Activated CD4-positive, alpha-beta T cell treated with anti-CD3 and anti-CD28 coated beads, Interleukin-2, amount 50 U/mL, for 1 hour (primary cell): Measurements from ENCODE around the gene SPAG9.

ENCODE experiments used
- DNase-seq: peaks from one replicate; pipeline ENCODE4 v3.0.0-alpha.2; 2020

Gene SPAG9

GRCh38 chr17:50934672-50935220 lies 185.9 kb downstream of the SPAG9 start:
- DNase-seq: no peak

GRCh38 chr17:50934161-50934560 lies 186.5 kb downstream of the SPAG9 start:
- no peak for DNase-seq

GRCh38 chr17:50931144-50931908 lies 189.3 kb downstream of the SPAG9 start:
- peak; percentile 40 for DNase-seq

DNA sequence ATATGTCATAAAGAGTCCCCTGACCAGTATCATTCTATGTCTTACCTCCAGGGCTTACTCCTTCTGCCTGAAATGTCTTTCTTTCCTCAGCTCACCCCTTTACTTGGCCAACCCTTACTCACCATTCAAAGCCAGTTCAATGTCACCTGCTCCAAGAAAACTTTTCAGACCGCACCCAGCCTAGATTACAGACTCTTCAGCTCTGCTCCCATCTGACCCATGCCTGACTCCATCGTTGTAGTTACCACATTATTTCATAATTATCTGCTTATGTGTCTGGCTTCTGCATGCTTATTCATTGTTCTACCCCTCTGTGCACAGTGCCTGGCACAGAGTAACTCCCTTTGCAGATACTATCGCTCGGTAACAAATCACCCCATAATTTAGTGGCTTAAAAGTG lies 192.0 kb downstream of the SPAG9 start:
- no peak for DNase-seq

DNA sequence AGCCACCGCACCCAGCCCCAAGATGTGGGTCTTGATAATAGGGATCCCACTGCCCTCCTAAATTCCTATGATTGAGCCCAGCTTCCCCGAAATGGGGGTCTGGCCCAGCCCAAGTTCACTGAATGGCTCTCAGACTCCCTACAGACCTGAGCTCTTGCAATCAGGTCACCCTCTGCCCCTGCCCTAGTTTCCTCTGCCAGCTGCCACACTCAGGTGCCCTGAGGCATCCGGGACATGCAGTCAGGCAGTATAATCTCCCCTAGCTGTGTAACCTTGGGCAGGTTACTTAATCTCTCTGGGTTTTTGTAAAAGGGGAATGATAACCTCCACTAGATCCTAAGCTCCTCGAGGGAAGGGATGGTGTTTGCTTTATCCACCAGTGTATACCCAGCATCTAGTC lies 193.4 kb downstream of the SPAG9 start:
- no peak for DNase-seq

GRCh38 chr17:50926523-50926922 lies 194.1 kb downstream of the SPAG9 start:
- DNase-seq: no peak

GRCh38 chr17:50925296-50925891 lies 195.3 kb downstream of the SPAG9 start:
- no peak for DNase-seq

- no peak for DNase-seq
Measured at GRCh38 chr17:50924800-50925199, 195.9 kb downstream of the SPAG9 start.

DNA sequence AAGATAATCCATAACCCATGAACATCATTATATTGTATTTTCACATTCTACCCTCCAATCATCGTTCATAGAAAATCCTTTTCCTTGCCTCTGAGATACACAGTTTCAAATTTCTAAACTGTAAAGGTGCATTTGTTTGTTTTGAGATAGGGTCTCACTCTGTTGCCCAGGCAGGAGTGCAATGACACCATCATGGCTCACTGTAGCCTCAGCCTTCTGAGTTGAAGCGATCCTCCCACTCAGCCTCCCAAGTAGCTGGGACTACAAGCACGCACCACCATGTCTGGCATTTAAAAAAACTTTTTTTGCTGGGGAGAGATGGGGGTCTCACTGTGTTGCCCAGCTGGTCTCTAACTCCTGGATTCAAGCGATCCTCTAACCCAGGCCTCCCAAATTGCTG lies 196.4 kb downstream of the SPAG9 start:
- DNase-seq: no peak

DNA sequence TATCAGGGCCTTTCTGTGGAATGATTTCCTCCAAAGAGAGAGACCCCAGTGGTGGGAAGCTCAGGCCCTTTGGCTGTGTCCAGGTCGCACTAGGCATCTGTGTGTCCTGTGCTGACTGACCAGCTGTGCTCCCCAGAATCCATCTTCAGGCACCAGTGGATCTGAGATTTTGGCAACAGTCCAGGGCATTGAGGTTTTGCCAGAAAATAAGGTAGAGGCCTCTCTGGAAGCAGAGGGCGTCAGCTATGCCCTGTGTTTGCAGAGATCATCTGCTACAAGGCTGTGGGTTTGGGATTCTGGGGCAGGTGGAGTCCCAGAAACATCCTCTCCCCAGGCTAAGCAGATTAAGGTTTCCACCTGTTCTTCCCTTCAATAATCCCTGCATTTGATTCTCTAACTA lies 197.1 kb downstream of the SPAG9 start:
- no peak for DNase-seq

GRCh38 chr17:50922721-50923405 lies 197.8 kb downstream of the SPAG9 start:
- DNase-seq: no peak

- no peak for DNase-seq
Measured at GRCh38 chr17:50922107-50922506, 198.6 kb downstream of the SPAG9 start.

DNA sequence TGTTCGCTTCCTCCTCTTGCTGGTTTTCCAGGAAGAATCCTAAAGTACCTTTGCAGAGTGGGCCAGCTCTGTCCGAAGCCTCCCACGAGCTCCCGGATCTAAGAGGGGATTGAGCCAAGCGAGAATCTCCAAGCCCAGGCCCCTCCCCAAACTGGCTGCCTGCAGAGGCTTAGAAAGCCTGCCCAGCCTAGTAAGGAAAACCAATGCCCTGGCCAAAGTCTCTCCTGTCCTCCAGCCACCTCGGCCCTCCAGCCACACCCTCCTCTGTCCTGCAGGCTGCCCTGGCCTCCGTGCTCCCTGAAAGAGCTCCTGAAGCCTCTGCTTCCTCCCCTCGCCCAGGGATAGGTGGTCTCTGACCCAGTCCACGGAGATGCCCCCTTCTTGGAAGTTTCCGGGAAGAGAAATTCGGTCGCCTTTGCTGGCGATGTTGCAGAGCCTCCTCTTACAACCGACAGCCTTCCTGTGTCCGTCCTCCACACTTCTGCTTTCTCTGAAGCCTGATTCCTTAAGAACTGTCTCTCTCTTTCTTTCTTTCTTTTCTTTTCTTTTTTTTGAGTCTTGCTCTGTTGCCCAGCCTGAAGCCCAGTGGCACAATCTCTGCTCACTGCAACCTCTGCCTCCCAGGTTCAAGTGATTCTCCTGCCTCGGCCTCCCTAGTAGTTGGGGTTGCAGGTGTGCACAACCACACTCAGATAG lies 199.6 kb downstream of the SPAG9 start:
- no peak for DNase-seq

DNA sequence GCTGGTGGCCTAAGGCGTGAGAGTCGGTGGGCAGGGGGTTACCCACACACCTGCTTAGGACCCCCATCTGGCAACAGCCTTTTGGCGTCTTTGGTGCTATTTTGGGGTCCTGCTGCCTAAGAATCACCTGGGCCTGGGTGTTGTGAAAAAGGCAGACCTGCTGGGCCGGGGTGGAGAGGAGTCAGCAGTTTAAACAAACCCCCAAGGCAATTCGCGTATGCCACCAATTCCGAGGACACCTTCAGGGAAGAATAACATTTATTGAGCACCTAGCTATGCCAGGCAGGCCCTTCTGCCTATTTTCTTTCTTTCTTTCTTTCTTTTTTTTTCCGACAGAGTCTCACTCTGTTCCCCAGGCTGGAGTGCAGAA lies 200.6 kb downstream of the SPAG9 start:
- no peak for DNase-seq

GRCh38 chr17:50919321-50920040 lies 201.2 kb downstream of the SPAG9 start:
- DNase-seq: peak; percentile 89

DNA sequence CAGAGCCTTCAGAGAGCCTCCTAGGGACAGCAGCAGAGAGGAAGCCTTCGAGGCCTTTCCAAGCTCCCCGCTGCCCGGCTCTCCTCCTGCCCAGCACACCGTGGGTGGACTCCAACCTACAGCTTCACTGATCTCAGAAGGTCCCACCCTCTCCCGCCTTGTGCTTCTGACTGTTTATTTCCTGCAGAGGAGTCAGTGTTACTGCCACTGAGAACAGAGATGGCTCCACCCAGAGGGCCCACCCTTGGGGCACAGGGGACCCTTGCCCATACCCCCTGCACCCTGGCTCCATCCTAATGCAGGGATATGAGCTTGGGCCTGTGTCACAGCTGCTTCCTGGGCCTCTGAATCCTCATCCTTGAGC lies 201.8 kb downstream of the SPAG9 start:
- DNase-seq: peak; percentile 22

- DNase-seq: no peak
Measured at GRCh38 chr17:50918071-50918932, 202.4 kb downstream of the SPAG9 start.

GRCh38 chr17:50917418-50917743 lies 203.3 kb downstream of the SPAG9 start:
- no peak for DNase-seq

DNA sequence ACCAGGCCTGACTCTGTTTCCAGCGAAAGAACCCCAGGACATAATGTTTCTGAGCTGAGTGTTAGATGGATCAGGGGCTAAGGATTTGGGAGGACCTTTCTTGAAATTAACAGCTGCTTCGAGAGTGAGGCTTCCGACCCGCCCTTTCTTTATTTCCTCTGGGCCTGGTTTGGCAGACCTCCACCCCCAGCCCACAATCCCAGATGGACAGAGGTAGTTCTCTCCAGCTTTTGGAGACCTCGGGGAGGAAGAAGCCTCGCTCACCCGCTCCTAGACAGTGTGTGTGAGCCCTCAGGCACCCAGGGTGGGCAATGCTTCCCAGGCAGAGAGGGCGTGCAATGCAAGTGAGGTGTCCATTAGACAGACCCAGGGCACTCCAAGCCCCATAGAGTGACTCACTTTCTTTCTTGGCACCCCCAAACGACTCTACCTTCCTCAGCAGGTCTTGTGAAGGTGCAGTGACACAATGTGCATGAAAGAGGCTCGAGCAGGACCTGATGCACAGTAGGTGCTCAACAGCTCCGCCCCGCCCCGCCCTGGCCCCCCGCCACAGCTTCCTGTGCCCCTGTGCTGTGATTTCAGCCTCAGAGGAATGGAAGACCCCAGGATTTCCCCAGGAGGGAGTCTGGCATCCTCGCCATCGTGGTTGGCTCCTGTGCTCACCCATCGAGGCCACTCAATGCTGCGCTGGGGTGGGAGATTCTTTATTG lies 203.8 kb downstream of the SPAG9 start:
- no peak for DNase-seq

DNA sequence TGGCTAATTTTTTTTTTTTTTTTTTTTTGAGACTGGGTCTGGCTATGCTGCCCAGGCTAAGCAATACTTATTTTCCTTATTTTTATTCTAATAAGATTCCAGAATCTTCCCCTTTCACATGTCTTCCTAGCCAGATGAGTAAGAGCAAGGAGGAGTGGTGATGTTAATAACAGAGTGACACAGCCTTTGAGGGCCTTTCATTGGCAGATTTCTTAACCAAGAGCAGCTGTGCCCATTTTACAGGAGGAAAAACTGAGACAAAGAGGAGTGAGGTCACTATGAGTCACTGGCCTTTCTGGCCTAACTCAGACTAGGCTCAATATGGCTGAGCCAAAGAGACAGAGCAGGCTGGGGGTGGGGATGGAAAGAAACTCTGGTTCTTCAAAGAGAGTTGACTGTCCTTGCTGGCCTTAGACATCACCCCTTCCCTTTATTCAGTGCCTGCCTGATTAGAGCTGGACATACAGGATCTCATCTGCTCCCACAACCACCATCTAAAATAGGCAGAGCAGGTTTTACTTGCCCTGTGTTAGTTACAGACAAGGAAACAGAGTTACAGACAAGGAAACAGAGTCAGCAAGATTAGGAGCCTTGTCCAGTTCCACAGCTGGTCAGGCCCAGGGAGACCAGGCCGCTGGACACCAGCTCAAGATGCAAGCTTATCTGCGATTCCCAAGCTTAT lies 204.5 kb downstream of the SPAG9 start:
- DNase-seq: no peak
